PC-3 (cell line): Measurements from ENCODE around the gene HACD3. TPM values are rescaled to one million over a fixed set of nuclear protein-coding genes. Genes with fewer than 3 reads are reported as not detected.

ENCODE experiments used
- ATAC-seq: fragments of 200-7000 bp; cut with Tn5 transposase; 2 replicates; pipeline ENCODE4 v1.9.1; 2020; ENCODE audit warnings: mild to moderate bottlenecking, moderate library complexity
- BruUV-seq: library from RNA; stranded (reverse); fragments of 400-500 nt; replicated peaks from 2 replicates; lab custom pipeline; 2021; lab: Mats Ljungman, UMichigan
- CTCF ChIA-PET: fragments of 300-600 bp; sonication (Branson Sonifier 250); formaldehyde crosslinking; loops from one replicate; lab custom pipeline; 2022; ENCODE audit warnings: antibody characterized with exemption; lab: Charles Lee
- POLR2A ChIA-PET: fragments of 300-600 bp; sonication (Branson Sonifier 250); formaldehyde crosslinking; loops from one replicate; lab custom pipeline; 2022; ENCODE audit warnings: antibody characterized with exemption; ENCODE audit not compliant: unreplicated experiment; lab: Charles Lee
- DNase-seq: peaks from one replicate; pipeline ENCODE4 v3.0.0-alpha.2; 2015
- H2AFZ ChIP-seq: fragments of 300-600 bp; sonication (generic); 2 replicates; pipeline ENCODE4 v1.6.0; 2016; ENCODE audit warnings: antibody characterized with exemption, low read length
- H3F3A ChIP-seq: fragments of 300-600 bp; sonication (generic); one replicate; pipeline ENCODE4 v1.6.0; 2017; ENCODE audit warnings: antibody characterized with exemption, low read length, control low read depth, mild to moderate bottlenecking; ENCODE audit not compliant: unreplicated experiment
- H3K27ac ChIP-seq: fragments of 300-600 bp; sonication (generic); 2 replicates; pipeline ENCODE4 v1.5.1; 2016; ENCODE audit warnings: mild to moderate bottlenecking, low read length
- H3K27me3 ChIP-seq: fragments of 300-600 bp; sonication (generic); 2 replicates; pipeline ENCODE4 v1.6.1; 2016; ENCODE audit warnings: low read length, mixed read lengths
- H3K36me3 ChIP-seq: fragments of 300-600 bp; sonication (generic); 2 replicates; pipeline ENCODE4 v1.6.1; 2016; ENCODE audit warnings: low read depth, mixed run types, low read length, mixed read lengths
- H3K4me1 ChIP-seq: fragments of 300-600 bp; sonication (generic); 2 replicates; pipeline ENCODE4 v1.5.1; 2016; ENCODE audit warnings: low read length; ENCODE audit not compliant: insufficient read depth
- H3K4me2 ChIP-seq: fragments of 300-600 bp; sonication (generic); 2 replicates; pipeline ENCODE4 v1.6.0; 2016; ENCODE audit warnings: low read length
- H3K4me3 ChIP-seq: fragments of 300-600 bp; sonication (generic); 2 replicates; pipeline ENCODE4 v1.5.1; 2016; ENCODE audit warnings: mild to moderate bottlenecking, low read length, mixed read lengths
- H3K79me2 ChIP-seq: fragments of 300-600 bp; sonication (generic); 2 replicates; pipeline ENCODE4 v1.6.1; 2017; ENCODE audit warnings: low read length, mixed read lengths
- H3K9ac ChIP-seq: fragments of 300-600 bp; sonication (generic); 2 replicates; pipeline ENCODE4 v1.6.0; 2016; ENCODE audit warnings: mild to moderate bottlenecking, low read length
- H3K9me2 ChIP-seq: fragments of 300-600 bp; sonication (generic); replicated peaks from 2 replicates; pipeline ENCODE4 v1.6.1; 2016; ENCODE audit warnings: mixed run types, low read length, mixed read lengths
- H3K9me3 ChIP-seq: fragments of 300-600 bp; sonication (generic); 2 replicates; pipeline ENCODE4 v1.6.1; 2016; ENCODE audit warnings: low read length, mixed read lengths
- H4K20me1 ChIP-seq: fragments of 300-600 bp; sonication (generic); 2 replicates; pipeline ENCODE4 v1.6.1; 2016; ENCODE audit warnings: low read length, mixed read lengths
- EZH2 ChIP-seq: fragments of 300-600 bp; sonication (generic); IDR thresholded peaks from one replicate; pipeline ENCODE4 v1.6.1; 2017; ENCODE audit warnings: antibody characterized with exemption, mild to moderate bottlenecking, low read length; ENCODE audit not compliant: unreplicated experiment
- EZH2phosphoT487 ChIP-seq: fragments of 300-600 bp; sonication (generic); IDR thresholded peaks from 2 replicates; pipeline ENCODE4 v1.6.1; 2018; ENCODE audit warnings: mild to moderate bottlenecking, antibody characterized with exemption, low read length, borderline replicate concordance
- intact Hi-C: fragments of 100-400 bp; cut with micrococcal nuclease; formaldehyde crosslinking; loops from 2 replicates; pipeline ENCODE4 v1.9.0; 2023
- total RNA-seq: library from RNA; depleted of rRNA; stranded (reverse); fragments of >200 nt; gene quantifications from 2 replicates; pipeline ENCODE4 v1.2.3, GENCODE V29; 2014
- TF ChIP-seq, protein P1 (sequence below): fragments of 300-600 bp; sonication (generic); conservative IDR thresholded peaks from 2 replicates; pipeline ENCODE4 v1.5.1; 2017; ENCODE audit warnings: antibody characterized with exemption, low read depth, mild to moderate bottlenecking, low read length

Gene HACD3
- total RNA-seq, 1 experiment from 2014 or later, result 64.9 TPM

DNA sequence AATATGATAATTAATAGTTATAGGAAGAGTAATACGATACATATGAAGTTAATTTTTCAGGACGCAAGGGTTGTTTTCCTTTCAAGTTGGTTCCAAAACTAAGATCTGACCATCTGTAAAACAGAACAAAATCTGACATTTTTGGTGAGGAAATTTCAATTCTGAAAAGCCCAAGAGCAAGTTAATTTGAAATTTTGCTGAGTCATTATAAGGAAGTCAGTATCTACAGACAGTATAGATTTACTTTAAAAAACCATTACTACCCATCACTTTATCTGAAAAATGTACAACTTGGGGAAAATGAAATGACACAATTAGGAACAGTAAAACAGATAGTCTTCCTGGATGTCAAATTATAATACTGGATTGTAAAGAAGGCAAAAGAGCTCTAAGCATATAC, 68.2 kb downstream of the HACD3 start:
- Histone ChIP-seq H3K4me1 (peaks cover 4% of the 10 kb centered on the region; the same call in 1 of the 2 replicates), H3K9me3 (no peaks in the 10 kb centered on the region), H3K4me3 (no peak overlapping the region), H3K27ac (no peak overlapping the region), H3K36me3 (peaks cover 17% of the 10 kb centered on the region; the same call in 1 of the 2 replicates), H3K9ac (no peak overlapping the region), H3K9me2 (no peaks in the 10 kb centered on the region), H4K20me1 (no peaks in the 10 kb centered on the region), H3F3A (no peaks in the 10 kb centered on the region), H3K79me2 (no peaks in the 10 kb centered on the region), H2AFZ (no peak overlapping the region), H3K4me2 (no peak overlapping the region), H3K27me3 (no peaks in the 10 kb centered on the region)
- ChIA-PET POLR2A (no interaction called here), CTCF (no interaction called here)
- BruUV-seq, result no TSS peak
- ATAC-seq (no peak), DNase-seq (no peak)
- intact Hi-C loops, result no loop called here
- TF ChIP-seq EZH2, result no peak
- TF ChIP-seq, protein P1, sequence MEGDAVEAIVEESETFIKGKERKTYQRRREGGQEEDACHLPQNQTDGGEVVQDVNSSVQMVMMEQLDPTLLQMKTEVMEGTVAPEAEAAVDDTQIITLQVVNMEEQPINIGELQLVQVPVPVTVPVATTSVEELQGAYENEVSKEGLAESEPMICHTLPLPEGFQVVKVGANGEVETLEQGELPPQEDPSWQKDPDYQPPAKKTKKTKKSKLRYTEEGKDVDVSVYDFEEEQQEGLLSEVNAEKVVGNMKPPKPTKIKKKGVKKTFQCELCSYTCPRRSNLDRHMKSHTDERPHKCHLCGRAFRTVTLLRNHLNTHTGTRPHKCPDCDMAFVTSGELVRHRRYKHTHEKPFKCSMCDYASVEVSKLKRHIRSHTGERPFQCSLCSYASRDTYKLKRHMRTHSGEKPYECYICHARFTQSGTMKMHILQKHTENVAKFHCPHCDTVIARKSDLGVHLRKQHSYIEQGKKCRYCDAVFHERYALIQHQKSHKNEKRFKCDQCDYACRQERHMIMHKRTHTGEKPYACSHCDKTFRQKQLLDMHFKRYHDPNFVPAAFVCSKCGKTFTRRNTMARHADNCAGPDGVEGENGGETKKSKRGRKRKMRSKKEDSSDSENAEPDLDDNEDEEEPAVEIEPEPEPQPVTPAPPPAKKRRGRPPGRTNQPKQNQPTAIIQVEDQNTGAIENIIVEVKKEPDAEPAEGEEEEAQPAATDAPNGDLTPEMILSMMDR, result no peak
- no peak for TF ChIP-seq EZH2phosphoT487

- no peaks in the 10 kb centered on the region for H3K9me2 ChIP-seq
- H3F3A ChIP-seq, result no peaks in the 10 kb centered on the region
- BruUV-seq, result no TSS peak
- no peaks in the 10 kb centered on the region for H4K20me1 ChIP-seq
- no peaks in the 10 kb centered on the region for H3K27me3 ChIP-seq
- H2AFZ ChIP-seq, result no peak overlapping the region
- H3K36me3 ChIP-seq, result peaks cover 17% of the 10 kb centered on the region; the same call in 1 of the 2 replicates
- H3K27ac ChIP-seq, result no peak overlapping the region
- ChIA-PET POLR2A (no interaction called here), CTCF (no interaction called here)
- no peak overlapping the region for H3K4me3 ChIP-seq
- DNase-seq (no peak), ATAC-seq (no peak)
- H3K4me1 ChIP-seq, result peaks cover 4% of the 10 kb centered on the region; the same call in 1 of the 2 replicates
- H3K79me2 ChIP-seq, result no peaks in the 10 kb centered on the region
- no peak overlapping the region for H3K9ac ChIP-seq
- TF ChIP-seq EZH2phosphoT487 (no peak), EZH2 (no peak)
- TF ChIP-seq, protein P1, result no peak
- intact Hi-C loops, result no loop called here
- H3K4me2 ChIP-seq, result no peak overlapping the region
- no peaks in the 10 kb centered on the region for H3K9me3 ChIP-seq
Observed at GRCh38 chr15:65599677-65600076, 69.4 kb downstream of the HACD3 start.

DNA sequence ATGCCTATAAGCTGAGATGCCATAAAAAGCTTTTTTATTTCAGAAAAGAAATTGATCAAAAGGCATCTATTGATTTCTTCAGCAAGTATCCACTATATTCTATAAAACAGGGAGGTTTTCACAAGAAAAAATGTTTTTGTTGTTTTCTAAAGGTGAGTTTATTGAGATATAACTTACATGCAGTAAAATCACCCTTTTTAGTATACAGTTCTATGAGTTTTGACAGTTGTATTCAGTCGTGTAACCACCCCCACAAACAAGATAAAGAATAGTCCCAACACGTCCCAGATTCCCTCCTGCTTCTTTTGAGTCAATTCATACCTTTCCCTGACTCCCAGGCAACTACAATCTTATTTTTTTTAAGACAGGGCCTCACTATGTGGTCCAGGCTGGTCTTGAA, 72.9 kb downstream of the HACD3 start:
- ChIA-PET CTCF (no interaction called here), POLR2A (interaction anchor here (0.7 kb wide), 1 partner anchor 1678 kb away, joined by 3 read pairs; no protein-coding TSS in a partner anchor)
- ATAC-seq (no peak), DNase-seq (no peak)
- no peak overlapping the region for H3K9ac ChIP-seq
- H3K9me3 ChIP-seq, result no peaks in the 10 kb centered on the region
- TF ChIP-seq, protein P1, result no peak
- TF ChIP-seq EZH2, result no peak
- no peak for TF ChIP-seq EZH2phosphoT487
- peaks cover 16% of the 10 kb centered on the region; the same call in 1 of the 2 replicates for H3K36me3 ChIP-seq
- no peaks in the 10 kb centered on the region for H4K20me1 ChIP-seq
- no TSS peak for BruUV-seq
- H3K4me1 ChIP-seq, result peaks cover 4% of the 10 kb centered on the region; the same call in 1 of the 2 replicates
- intact Hi-C loops, result no loop called here
- no peaks in the 10 kb centered on the region for H3K9me2 ChIP-seq
- no peak overlapping the region for H3K4me3 ChIP-seq
- no peak overlapping the region for H2AFZ ChIP-seq
- peaks cover 10% of the 10 kb centered on the region; the same call in 1 of the 2 replicates for H3K79me2 ChIP-seq
- no peak overlapping the region for H3K27ac ChIP-seq
- no peak overlapping the region for H3K4me2 ChIP-seq
- H3F3A ChIP-seq, result no peaks in the 10 kb centered on the region
- H3K27me3 ChIP-seq, result no peaks in the 10 kb centered on the region
